Mucosa of descending colon (tissue), 3 donors: ENCODE measurements around the gene ARHGAP35. TPM values are rescaled to one million over a fixed set of nuclear protein-coding genes. Genes with fewer than 3 reads are reported as not detected.

ENCODE experiments used
- ATAC-seq: fragments of 200-7000 bp; cut with Tn5 transposase; one replicate; pipeline ENCODE4 v1.9.1; 2020; ENCODE audit warnings: mild to moderate bottlenecking, moderate library complexity
- DNase-seq, 3 donors: peaks; one replicate each; pipeline ENCODE4 v3.0.0-alpha.2; 2020
- H3K36me3 ChIP-seq: fragments of 200-600 bp; one replicate; pipeline ENCODE4 v1.8.0; 2021; ENCODE audit warnings: low read depth, mild to moderate bottlenecking
- H3K4me1 ChIP-seq: fragments of 200-600 bp; one replicate; pipeline ENCODE4 v1.8.0; 2021; ENCODE audit warnings: low read depth, mild to moderate bottlenecking
- H3K4me3 ChIP-seq: fragments of 200-600 bp; one replicate; pipeline ENCODE4 v1.8.0; 2021; ENCODE audit warnings: mild to moderate bottlenecking
- H3K9me3 ChIP-seq: fragments of 200-600 bp; one replicate; pipeline ENCODE4 v1.8.0; 2021; ENCODE audit warnings: mild to moderate bottlenecking
- CTCF ChIP-seq: fragments of 200-600 bp; IDR thresholded peaks from one replicate; pipeline ENCODE4 v1.8.0; 2022; ENCODE audit warnings: antibody characterized with exemption, mild to moderate bottlenecking
- intact Hi-C, 2 donors: fragments of 100-400 bp; cut with DNase I in 1 of 2; cut with micrococcal nuclease in 1 of 2; formaldehyde crosslinking; loops; one replicate each; pipeline versions ENCODE4 v1.11.0 to v1.11.1; 2022; cut with DNase I, micrococcal nuclease
- total RNA-seq, 3 donors: library from RNA; stranded (reverse); fragmentation: NEBNext Ultra II Directional in 2 of 3; extraction: Animal tissue kit (Norgen Biotek cat#: 25700) in 2 of 3; gene quantifications; one replicate each; pipeline versions ENCODE4 v1.2.1 to v1.2.4, GENCODE V29; 2021 to 2023
- donor health status: DM: no; HTN: no; CAD: no; lungs with moderate emphysema.
- donor health status: DM: no; HTN: no; CAD: no.
- donor health status: DM: no; HTN: yes; CAD: no.

Gene ARHGAP35
- total RNA-seq, 3 donors from 2014 or later = 56.5 to 85.3 (median 82.7) TPM

GRCh38 chr19:46885411-46885810 is 24.6 kb downstream of the ARHGAP35 start:
- intact Hi-C loops = no loop called here
- no peak for ATAC-seq

GRCh38 chr19:46886546-46887239 is 25.9 kb downstream of the ARHGAP35 start:
- no peaks in the 10 kb centered on the region for H3K9me3 ChIP-seq
- H3K4me3 ChIP-seq = no peak overlapping the region
- ATAC-seq (no peak), DNase-seq (no peak)
- peaks cover 18% of the 10 kb centered on the region for H3K4me1 ChIP-seq
- no peak for TF ChIP-seq CTCF
- intact Hi-C loops = no loop called here
- H3K36me3 ChIP-seq = no peaks in the 10 kb centered on the region

More at GRCh38 chr19:46885411-46885810, 24.6 kb downstream of the ARHGAP35 start:
- TF ChIP-seq CTCF = no peak
- Histone ChIP-seq H3K4me3 (no peak overlapping the region), H3K36me3 (no peaks in the 10 kb centered on the region), H3K4me1 (peaks cover 8% of the 10 kb centered on the region), H3K9me3 (no peaks in the 10 kb centered on the region)
- no peak for DNase-seq

GRCh38 chr19:46887240-46887782 is 26.5 kb downstream of the ARHGAP35 start:
- H3K4me3 ChIP-seq = no peak overlapping the region
- DNase-seq (no peak), ATAC-seq (no peak)
- peaks cover 18% of the 10 kb centered on the region for H3K4me1 ChIP-seq
- TF ChIP-seq CTCF = no peak
- H3K36me3 ChIP-seq = no peaks in the 10 kb centered on the region
- intact Hi-C loops = no loop called here
- H3K9me3 ChIP-seq = no peaks in the 10 kb centered on the region

GRCh38 chr19:46890423-46891170 is 29.8 kb downstream of the ARHGAP35 start:
- peaks cover 18% of the 10 kb centered on the region for H3K4me1 ChIP-seq
- TF ChIP-seq CTCF = no peak

GRCh38 chr19:46892252-46893179 is 31.7 kb downstream of the ARHGAP35 start:
- no peaks in the 10 kb centered on the region for H3K9me3 ChIP-seq
- intact Hi-C loops = no loop called here
- H3K36me3 ChIP-seq = no peaks in the 10 kb centered on the region
- H3K4me3 ChIP-seq = no peak overlapping the region
- H3K4me1 ChIP-seq = peaks cover 18% of the 10 kb centered on the region
- TF ChIP-seq CTCF = no peak
- ATAC-seq = no peak
- no peak for DNase-seq

More at GRCh38 chr19:46890423-46891170, 29.8 kb downstream of the ARHGAP35 start:
- Histone ChIP-seq H3K4me3 (no peak overlapping the region), H3K9me3 (no peaks in the 10 kb centered on the region), H3K36me3 (no peaks in the 10 kb centered on the region)
- DNase-seq (peak in 1 of 3 donors; percentile 30), ATAC-seq (peak; percentile 98)
- intact Hi-C loops = no loop called here
